NCI-H1930 (cell line): ENCODE results near the gene MRPL39.
"Not testable (repeated sequence)": the region's sequence is repeated elsewhere in the genome, so short reads cannot be mapped to it uniquely, and the experiment has no call there.

Source experiments
- DNase-seq, 2 experiments: peaks; one replicate each; lab custom pipeline; 2025; lab: John Stamatoyannopoulos, UW

Gene MRPL39

GRCh38 chr21:25607151-25608043, at the start of gene MRPL39:
MRPL39 (minus strand) TSS chr21:25607481; CDS start chr21:25607475, 6 bp downstream.
- peak; percentile 63 to 89 for DNase-seq

- DNase-seq, result no peak
These were observed 49.1 kb upstream of the MRPL39 start for GRCh38 chr21:25656412-25656811.

GRCh38 chr21:25649146-25649545, 41.9 kb upstream of the MRPL39 start:
- no peak for DNase-seq

GRCh38 chr21:25647647-25648046, 40.4 kb upstream of the MRPL39 start:
- DNase-seq, result no peak

- no peak for DNase-seq
These were observed 39.2 kb upstream of the MRPL39 start for GRCh38 chr21:25646474-25646873.

GRCh38 chr21:25643486-25643885, 36.2 kb upstream of the MRPL39 start:
- no peak for DNase-seq

GRCh38 chr21:25640943-25641292, 33.6 kb upstream of the MRPL39 start:
- no peak for DNase-seq

GRCh38 chr21:25640202-25640942, 33.1 kb upstream of the MRPL39 start:
- DNase-seq, result peak; percentile 22 to 32

- peak; percentile 40 to 42 for DNase-seq
These were observed 32.4 kb upstream of the MRPL39 start for GRCh38 chr21:25639551-25640201.

- peak in 1 of 2 experiments; percentile 19 for DNase-seq
These were observed 31.6 kb upstream of the MRPL39 start, which contains the start of gene JAM2 for GRCh38 chr21:25638660-25639550. JAM2 (plus strand) TSS chr21:25639258; CDS start chr21:25639822, 564 bp downstream.

GRCh38 chr21:25637851-25638659, 30.8 kb upstream of the MRPL39 start:
- no peak for DNase-seq

GRCh38 chr21:25636727-25637126, 29.4 kb upstream of the MRPL39 start:
- no peak for DNase-seq

- DNase-seq, result no peak
These were observed 28.0 kb upstream of the MRPL39 start for GRCh38 chr21:25635310-25635709.

- DNase-seq, result no peak
These were observed 25.0 kb upstream of the MRPL39 start for GRCh38 chr21:25632296-25632695.

GRCh38 chr21:25626757-25627156, 19.5 kb upstream of the MRPL39 start:
- DNase-seq, result no peak

GRCh38 chr21:25625776-25626555, 18.7 kb upstream of the MRPL39 start:
- DNase-seq, result not testable (repeated sequence)

GRCh38 chr21:25625036-25625435, 17.8 kb upstream of the MRPL39 start:
- no peak for DNase-seq

GRCh38 chr21:25624511-25624910, 17.2 kb upstream of the MRPL39 start:
- no peak for DNase-seq

- no peak for DNase-seq
These were observed 11.9 kb upstream of the MRPL39 start for GRCh38 chr21:25619198-25619597.

GRCh38 chr21:25615880-25616279, 8.6 kb upstream of the MRPL39 start:
- DNase-seq, result no peak
